ENCODE data around the gene SLC16A6.

GRCh38 chr17:68314916-68315535 lies 24.1 kb upstream of the SLC16A6 start:
- TF ChIP-seq POLR2AphosphoS5 (IDR thresholded peaks at IDR 0.05): peak in 1 of 3 donors; percentile 22
- TF ChIP-seq CTCF (IDR thresholded peaks at IDR 0.05 in 8 of 11, conservative IDR thresholded peaks at IDR 0.05 in 3 of 11): no peak

Data from spleen (tissue), 7 donors.